Measurements from ENCODE around the gene OVAAL. TPM values are rescaled to one million over a fixed set of nuclear protein-coding genes. Genes with fewer than 3 reads are reported as not detected.

The OVAAL gene
- total and polyA plus RNA-seq, 9 of the 15 experiments (the other 6 are each of a cell fraction or from before 2014, with no cell fraction given): 0.04 to 0.18 (median 0.08) TPM; not detected in 4

GRCh38 chr1:180568184-180568583 lies 9.4 kb downstream of the OVAAL start:
- no TSS peak for BruUV-seq (replicated peaks)
- ATAC-seq: no peak
- Histone ChIP-seq H3K79me2 (ENCODE audit: control insufficient read depth, insufficient read depth, low read length) (no peaks in the 10 kb centered on the region), H2AFZ (ENCODE audit: low read depth, low read length) (no peak overlapping the region; the same call in 1 of the 2 replicates), H3K9me1 (ENCODE audit: control insufficient read depth, insufficient read depth, low read length) (no peaks in the 10 kb centered on the region), H3K36me3 (ENCODE audit: control insufficient read depth, insufficient read depth, low read length) (no peaks in the 10 kb centered on the region), H3K27me3 (ENCODE audit: control insufficient read depth in 2 of 2, insufficient read depth in 2 of 2, low read length in 2 of 2) (no peaks in the 10 kb centered on the region), H3K9me3 (replicated peaks; ENCODE audit: control insufficient read depth, insufficient read depth, low read depth, low read length) (no peaks in the 10 kb centered on the region), H3K9ac (ENCODE audit: insufficient read depth in 1 of 2, low read depth in 2 of 2, low read length in 2 of 2) (no peak overlapping the region), H3K27ac (ENCODE audit: extremely low read depth, low read depth, low read length) (no peak overlapping the region), H3K4me3 (no peak overlapping the region), H4K20me1 (replicated peaks; ENCODE audit: control insufficient read depth, insufficient read depth, low read length) (no peaks in the 10 kb centered on the region), H3K4me1 (replicated peaks in 1 of 2; ENCODE audit: control insufficient read depth in 2 of 2, insufficient read depth in 2 of 2, low read length in 2 of 2) (peaks cover 2 to 33% of the 10 kb centered on the region in 2 experiments), H3K4me2 (ENCODE audit: insufficient read depth, low read length) (no peak overlapping the region)
- WGBS (ENCODE audit: insufficient coverage, low coverage, missing lambda C conversion rate): 53% methylated on average over 2 of the region's 2 CpGs
- ChIA-PET CTCF (ENCODE audit: low intra/inter-chr PET ratio) (no interaction called here), POLR2A (interaction anchor here (1.0 to 2.5 kb wide), 4 partner anchors 18 to 27 kb away, joined by 3 to 9 read pairs (median 4); no protein-coding TSS in a partner anchor)
- intact Hi-C loops (cut with micrococcal nuclease) (no loop called here), in situ Hi-C loops (cut with MboI) (no loop called here)
- no peak for DNase-seq (ENCODE audit: extremely low read depth in 1 of 4, low spot score in 3 of 4)
- no peak for FAIRE-seq
- TF ChIP-seq HNRNPUL1 (IDR thresholded peaks at IDR 0.05; ENCODE audit: low read length) (no peak), ZFP1 (CRISPR knock-in tag; IDR thresholded peaks at IDR 0.05) (no peak), TARDBP (IDR thresholded peaks at IDR 0.05) (no peak)

- WGBS (ENCODE audit: insufficient coverage, low coverage, missing lambda C conversion rate): 53% methylated on average over 5 of the region's 5 CpGs
- Histone ChIP-seq H3K36me3 (ENCODE audit: control insufficient read depth, insufficient read depth, low read length) (no peaks in the 10 kb centered on the region), H3K9me1 (ENCODE audit: control insufficient read depth, insufficient read depth, low read length) (no peaks in the 10 kb centered on the region), H2AFZ (ENCODE audit: low read depth, low read length) (peak overlapping the region; percentile 83), H3K27me3 (ENCODE audit: control insufficient read depth in 2 of 2, insufficient read depth in 2 of 2, low read length in 2 of 2) (no peaks in the 10 kb centered on the region), H3K27ac (ENCODE audit: extremely low read depth, low read depth, low read length) (peak overlapping the region; percentile 17; the same call in 2 of the 3 replicates), H3K4me2 (ENCODE audit: insufficient read depth, low read length) (no peak overlapping the region), H3K4me1 (replicated peaks in 1 of 2; ENCODE audit: control insufficient read depth in 2 of 2, insufficient read depth in 2 of 2, low read length in 2 of 2) (peaks cover 0 to 29% of the 10 kb centered on the region in 2 experiments; a peak in 4 of 5 replicates), H3K79me2 (ENCODE audit: control insufficient read depth, insufficient read depth, low read length) (no peaks in the 10 kb centered on the region), H3K9me3 (replicated peaks; ENCODE audit: control insufficient read depth, insufficient read depth, low read depth, low read length) (no peaks in the 10 kb centered on the region), H4K20me1 (replicated peaks; ENCODE audit: control insufficient read depth, insufficient read depth, low read length) (no peaks in the 10 kb centered on the region), H3K4me3 (no peak overlapping the region), H3K9ac (ENCODE audit: insufficient read depth in 1 of 2, low read depth in 2 of 2, low read length in 2 of 2) (no peak overlapping the region)
- no TSS peak for BruUV-seq (replicated peaks)
- FAIRE-seq (no peak), DNase-seq (ENCODE audit: extremely low read depth in 1 of 4, low spot score in 3 of 4) (no peak), ATAC-seq (peak; percentile 57)
- in situ Hi-C loops (cut with MboI): no loop called here
- ChIA-PET CTCF (ENCODE audit: low intra/inter-chr PET ratio) (no interaction called here), POLR2A (interaction anchor here (0.7 to 1.4 kb wide), 4 partner anchors 8 to 15 kb away, joined by 4 to 5 read pairs (median 4); no protein-coding TSS in a partner anchor)
- intact Hi-C loops (cut with micrococcal nuclease): no loop called here
- TF ChIP-seq FOXJ3 (CRISPR knock-in tag; IDR thresholded peaks at IDR 0.05) (no peak), CC2D1A (IDR thresholded peaks at IDR 0.05) (no peak), JUND (IDR thresholded peaks at IDR 0.05; ENCODE audit: borderline replicate concordance, low read depth, low read length) (no peak), JUND (tag; IDR thresholded peaks at IDR 0.05; ENCODE audit: borderline replicate concordance, low read depth, low read length) (no peak), NR2C1 (IDR thresholded peaks at IDR 0.05) (no peak), NR2C1 (tag; IDR thresholded peaks at IDR 0.05) (peak; percentile 52)
Observed at GRCh38 chr1:180571060-180571831, 12.5 kb downstream of the OVAAL start.
